Common myeloid progenitor, CD34-positive (primary cell): ENCODE results near the gene KLK15.

Source experiments
- CTCF ChIA-PET: fragments of 350-600 bp; sonication (Branson Sonifier 250); formaldehyde crosslinking; loops from one replicate; lab custom pipeline; 2021; ENCODE audit warnings: antibody characterized with exemption; lab: Charles Lee
- POLR2A ChIA-PET: fragments of 350-600 bp; sonication (Branson Sonifier 250); formaldehyde crosslinking; loops from one replicate; lab custom pipeline; 2021; ENCODE audit warnings: antibody characterized with exemption; lab: Charles Lee
- DNase-seq, 3 donors: peaks; one replicate each; pipeline versions ENCODE4 v3.0.0 to v3.0.0-alpha.2; 2013
- H3K27ac ChIP-seq, 2 experiments: 1 replicate in 1 of 2; 2 replicates in 1 of 2; pipeline ENCODE4 v1.7.0; 2013; ENCODE audit warnings: inconsistent platforms in 2 of 2, low read length in 2 of 2, mild to moderate bottlenecking in 2 of 2, low read depth in 1 of 2, moderate library complexity in 1 of 2; ENCODE audit not compliant: severe bottlenecking in 2 of 2, insufficient read depth in 1 of 2, poor library complexity in 1 of 2
- H3K27me3 ChIP-seq, 5 experiments: replicated peaks in 2 of 5; 1 replicate in 3 of 5; 2 replicates in 2 of 5; pipeline versions ENCODE4 v1.6.1 to v1.7.0; 2013; ENCODE audit warnings: low read length in 4 of 5, mild to moderate bottlenecking in 2 of 5, moderate library complexity in 2 of 5, inconsistent platforms in 1 of 5; ENCODE audit not compliant: insufficient read depth in 5 of 5, control insufficient read depth in 4 of 5
- H3K36me3 ChIP-seq, 4 experiments: 1 replicate in 2 of 4; 2 replicates in 2 of 4; pipeline versions ENCODE4 v1.6.1 to v1.7.0; 2013; ENCODE audit warnings: low read length in 3 of 4, control low read depth in 1 of 4, mild to moderate bottlenecking in 1 of 4; ENCODE audit not compliant: control insufficient read depth in 4 of 4, insufficient read depth in 4 of 4
- H3K4me1 ChIP-seq, 4 experiments: 1 replicate in 3 of 4; 2 replicates in 1 of 4; pipeline versions ENCODE4 v1.6.1 to v1.7.1; 2013; ENCODE audit warnings: low read length in 3 of 4, mild to moderate bottlenecking in 3 of 4, control low read depth in 1 of 4, inconsistent platforms in 1 of 4, moderate library complexity in 1 of 4; ENCODE audit not compliant: control insufficient read depth in 4 of 4, insufficient read depth in 4 of 4; ENCODE audit errors: control extremely low read depth in 1 of 4
- H3K4me3 ChIP-seq, 7 experiments: 1 replicate in 4 of 7; 2 replicates in 3 of 7; pipeline versions ENCODE4 v1.5.1 to v1.7.0; 2013; ENCODE audit warnings: mild to moderate bottlenecking in 7 of 7, low read length in 6 of 7, moderate library complexity in 6 of 7, inconsistent platforms in 2 of 7, low read depth in 2 of 7, control low read depth in 1 of 7; ENCODE audit not compliant: insufficient read depth in 4 of 7, control insufficient read depth in 1 of 7; ENCODE audit errors: extremely low read depth in 1 of 7
- H3K9me3 ChIP-seq, 5 experiments: 1 replicate in 4 of 5; 2 replicates in 1 of 5; pipeline versions ENCODE4 v1.6.1 to v1.7.1; 2013; ENCODE audit warnings: low read length in 4 of 5, mild to moderate bottlenecking in 2 of 5, inconsistent platforms in 1 of 5, low read depth in 1 of 5, moderate library complexity in 1 of 5; ENCODE audit not compliant: control insufficient read depth in 4 of 5, insufficient read depth in 2 of 5; ENCODE audit errors: control extremely low read depth in 1 of 5
- WGBS: methylation state at CpG from one replicate; pipeline ENCODE4 v1.1.5; 2013; ENCODE audit not compliant: insufficient coverage; 5-methylcytosine and 5-hydroxymethylcytosine counted together

Gene KLK15

DNA sequence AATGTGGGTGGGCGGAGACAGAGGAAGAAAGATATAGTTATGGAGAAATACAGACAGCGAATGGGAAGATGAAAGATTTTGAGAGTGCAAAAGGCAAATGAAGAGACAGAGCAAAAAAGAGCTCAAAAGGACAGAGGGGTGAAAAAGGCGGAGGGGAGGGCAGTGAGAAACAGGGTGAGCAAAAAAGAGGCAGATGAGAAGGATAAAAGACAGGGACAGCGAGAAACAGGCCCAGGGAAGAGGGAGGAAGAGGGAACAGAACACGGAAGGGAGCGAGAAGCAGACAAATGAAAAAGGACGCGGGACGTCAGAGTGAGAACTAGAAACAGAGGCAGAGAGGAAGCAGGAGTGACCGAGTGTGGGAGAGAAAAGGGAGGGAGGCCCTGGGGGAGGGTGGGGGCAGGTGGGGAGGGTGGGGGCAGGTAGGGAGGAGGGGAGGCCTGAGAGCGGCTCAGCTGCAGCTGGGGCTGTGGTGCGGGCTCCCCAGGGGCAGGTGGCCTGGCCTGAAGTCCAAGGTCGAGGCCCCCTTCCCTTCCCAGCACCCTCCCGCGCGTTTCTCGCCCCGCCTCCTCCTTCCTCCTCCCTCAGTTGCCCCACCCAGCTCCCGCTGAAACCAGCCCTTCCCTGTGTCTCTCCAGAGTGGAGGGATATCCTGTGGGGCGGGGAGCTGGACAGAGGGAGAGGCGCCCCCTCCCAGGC lies 12.7 kb downstream of the KLK15 start:
- CTCF ChIA-PET = no interaction called here

GRCh38 chr19:50820086-50820485 lies 13.3 kb downstream of the KLK15 start:
- Histone ChIP-seq H3K36me3 (no peaks in the 10 kb centered on the region), H3K27ac (no peak overlapping the region), H3K4me3 (no peak overlapping the region), H3K4me1 (peaks cover 0 to 15% (median 10%) of the 10 kb centered on the region in 4 experiments), H3K27me3 (peaks cover 5 to 95% (median 40%) of the 10 kb centered on the region in 5 experiments), H3K9me3 (peaks cover 0 to 7% (median 0%) of the 10 kb centered on the region in 5 experiments)
- WGBS = 2% methylated on average over 9 of the region's 15 CpGs
- POLR2A ChIA-PET = no interaction called here
- CTCF ChIA-PET = no interaction called here
- no peak for DNase-seq

More for the DNA sequence above, 12.7 kb downstream of the KLK15 start:
- WGBS = 9% methylated on average over 12 of the region's 21 CpGs
- Histone ChIP-seq H3K4me1 (peaks cover 0 to 15% (median 10%) of the 10 kb centered on the region in 4 experiments), H3K4me3 (no peak overlapping the region), H3K27ac (peak overlapping the region in 1 of 2 experiments; percentile 54), H3K36me3 (no peaks in the 10 kb centered on the region), H3K9me3 (peaks cover 0 to 3% (median 0%) of the 10 kb centered on the region in 5 experiments), H3K27me3 (peaks cover 5 to 90% (median 41%) of the 10 kb centered on the region in 5 experiments)
- POLR2A ChIA-PET = no interaction called here
- no peak for DNase-seq

DNA sequence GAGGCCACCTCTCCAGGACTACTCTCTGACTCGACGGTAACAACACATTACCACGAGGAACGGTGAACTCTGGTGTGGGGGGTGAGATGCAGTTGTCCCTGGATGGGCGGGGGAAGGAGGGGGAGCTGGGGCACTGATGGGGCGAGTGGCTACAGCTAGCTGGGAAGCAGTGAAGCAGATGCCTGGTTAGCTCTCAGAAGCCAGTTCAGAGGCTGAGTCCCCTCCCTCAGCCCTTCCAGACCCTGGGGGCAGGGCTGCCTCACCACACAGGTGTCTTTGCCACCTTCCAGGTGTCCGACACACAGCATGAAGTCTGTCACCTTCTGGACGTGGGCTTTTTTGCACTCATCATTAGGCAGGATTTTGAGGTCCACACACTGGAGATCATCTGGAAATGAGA lies 13.7 kb downstream of the KLK15 start:
- POLR2A ChIA-PET = no interaction called here

DNA sequence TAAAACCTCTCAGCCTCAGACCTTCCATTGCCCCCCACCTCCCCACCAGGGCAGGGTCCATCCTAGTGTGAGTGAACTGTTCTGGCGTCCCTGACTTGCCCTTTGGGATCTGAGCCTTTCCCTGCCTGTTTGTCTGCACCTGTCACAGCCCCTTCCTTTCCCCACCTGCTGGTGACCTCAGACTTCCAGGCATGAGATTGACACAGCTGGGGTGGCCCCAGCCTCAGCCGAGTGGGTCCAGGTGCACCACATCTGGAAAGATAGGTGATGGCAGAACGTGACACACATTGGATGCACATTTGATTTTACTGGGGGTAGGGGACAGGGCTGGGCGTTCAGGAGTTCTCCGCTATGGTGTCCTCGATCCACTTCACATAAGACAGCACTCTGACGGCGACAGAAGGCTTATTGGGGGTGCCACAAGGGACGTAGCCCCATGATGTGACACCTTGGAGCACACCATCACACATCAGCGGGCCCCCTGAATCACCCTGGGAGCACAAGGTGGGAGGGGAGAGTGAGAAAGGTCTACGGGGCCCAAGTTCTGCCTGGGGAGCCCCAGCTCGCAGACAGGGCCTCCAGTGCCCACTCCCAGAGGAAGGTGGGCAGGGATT lies 14.4 kb downstream of the KLK15 start:
- Histone ChIP-seq H3K4me3 (no peak overlapping the region), H3K36me3 (no peaks in the 10 kb centered on the region), H3K4me1 (peaks cover 0 to 15% (median 10%) of the 10 kb centered on the region in 4 experiments), H3K27ac (no peak overlapping the region), H3K27me3 (peaks cover 10 to 97% (median 42%) of the 10 kb centered on the region in 5 experiments), H3K9me3 (peaks cover 0 to 7% (median 0%) of the 10 kb centered on the region in 5 experiments)
- WGBS = 67% methylated on average over 9 of the region's 12 CpGs
- DNase-seq = no peak
- POLR2A ChIA-PET = no interaction called here
- CTCF ChIA-PET = no interaction called here

More for the DNA sequence above, 13.7 kb downstream of the KLK15 start:
- CTCF ChIA-PET = no interaction called here
- WGBS = 35% methylated on average over 6 of the region's 8 CpGs
- H3K27me3 ChIP-seq = peaks cover 5 to 98% (median 40%) of the 10 kb centered on the region in 5 experiments
- peaks cover 0 to 15% (median 10%) of the 10 kb centered on the region in 4 experiments for H3K4me1 ChIP-seq
- H3K36me3 ChIP-seq = no peaks in the 10 kb centered on the region
- peaks cover 0 to 7% (median 0%) of the 10 kb centered on the region in 5 experiments for H3K9me3 ChIP-seq
- DNase-seq = no peak
- no peak overlapping the region for H3K27ac ChIP-seq
- no peak overlapping the region for H3K4me3 ChIP-seq

GRCh38 chr19:50817941-50818858 lies 15.2 kb downstream of the KLK15 start:
- no peak overlapping the region for H3K27ac ChIP-seq
- 7% methylated on average over 47 of the region's 52 CpGs for WGBS
- ChIA-PET CTCF (no interaction called here), POLR2A (no interaction called here)
- H3K9me3 ChIP-seq = peaks cover 0 to 7% (median 0%) of the 10 kb centered on the region in 5 experiments
- DNase-seq = peak in 1 of 3 donors; percentile 16
- H3K36me3 ChIP-seq = no peaks in the 10 kb centered on the region
- H3K4me1 ChIP-seq = peaks cover 0 to 15% (median 10%) of the 10 kb centered on the region in 4 experiments
- peaks cover 10 to 90% (median 42%) of the 10 kb centered on the region in 5 experiments for H3K27me3 ChIP-seq
- peak overlapping the region in 6 of 7 experiments; percentile 15 to 64 (median 36) for H3K4me3 ChIP-seq

DNA sequence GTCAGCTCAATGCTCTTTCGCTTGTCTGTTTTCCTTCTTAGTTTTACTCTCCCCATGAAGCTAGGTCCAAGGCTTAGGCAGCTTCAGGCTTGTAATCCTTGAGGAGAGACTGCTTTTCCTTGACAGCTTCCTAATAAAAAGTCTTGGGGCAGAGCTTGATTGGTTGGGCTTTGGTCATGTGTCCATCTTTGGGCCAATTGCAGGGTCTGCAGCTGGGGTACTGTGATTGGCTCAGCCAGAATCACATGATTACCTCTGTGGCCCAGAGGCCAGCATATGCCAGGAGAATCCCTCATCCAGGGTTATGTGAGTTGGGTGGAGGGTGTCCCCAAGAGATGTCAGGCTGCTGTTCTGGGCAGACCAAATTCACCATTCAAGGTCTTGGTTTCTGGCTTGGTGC lies 17.9 kb downstream of the KLK15 start:
- POLR2A ChIA-PET = no interaction called here
- CTCF ChIA-PET = no interaction called here
- 100% methylated on average over 1 of the region's 1 CpG for WGBS

More for the DNA sequence above, 17.9 kb downstream of the KLK15 start:
- H3K27me3 ChIP-seq = peaks cover 10 to 71% (median 36%) of the 10 kb centered on the region in 5 experiments
- peaks cover 0 to 8% (median 6%) of the 10 kb centered on the region in 4 experiments for H3K4me1 ChIP-seq
- peaks cover 0 to 7% (median 0%) of the 10 kb centered on the region in 5 experiments for H3K9me3 ChIP-seq
- H3K4me3 ChIP-seq = no peak overlapping the region
- no peak for DNase-seq
- no peak overlapping the region for H3K27ac ChIP-seq
- no peaks in the 10 kb centered on the region for H3K36me3 ChIP-seq
